Measurements from ENCODE around the gene FUT6.
A peak's percentile ranks its signal among the peaks of the same experiment; 100 is the strongest.

The FUT6 gene

DNA sequence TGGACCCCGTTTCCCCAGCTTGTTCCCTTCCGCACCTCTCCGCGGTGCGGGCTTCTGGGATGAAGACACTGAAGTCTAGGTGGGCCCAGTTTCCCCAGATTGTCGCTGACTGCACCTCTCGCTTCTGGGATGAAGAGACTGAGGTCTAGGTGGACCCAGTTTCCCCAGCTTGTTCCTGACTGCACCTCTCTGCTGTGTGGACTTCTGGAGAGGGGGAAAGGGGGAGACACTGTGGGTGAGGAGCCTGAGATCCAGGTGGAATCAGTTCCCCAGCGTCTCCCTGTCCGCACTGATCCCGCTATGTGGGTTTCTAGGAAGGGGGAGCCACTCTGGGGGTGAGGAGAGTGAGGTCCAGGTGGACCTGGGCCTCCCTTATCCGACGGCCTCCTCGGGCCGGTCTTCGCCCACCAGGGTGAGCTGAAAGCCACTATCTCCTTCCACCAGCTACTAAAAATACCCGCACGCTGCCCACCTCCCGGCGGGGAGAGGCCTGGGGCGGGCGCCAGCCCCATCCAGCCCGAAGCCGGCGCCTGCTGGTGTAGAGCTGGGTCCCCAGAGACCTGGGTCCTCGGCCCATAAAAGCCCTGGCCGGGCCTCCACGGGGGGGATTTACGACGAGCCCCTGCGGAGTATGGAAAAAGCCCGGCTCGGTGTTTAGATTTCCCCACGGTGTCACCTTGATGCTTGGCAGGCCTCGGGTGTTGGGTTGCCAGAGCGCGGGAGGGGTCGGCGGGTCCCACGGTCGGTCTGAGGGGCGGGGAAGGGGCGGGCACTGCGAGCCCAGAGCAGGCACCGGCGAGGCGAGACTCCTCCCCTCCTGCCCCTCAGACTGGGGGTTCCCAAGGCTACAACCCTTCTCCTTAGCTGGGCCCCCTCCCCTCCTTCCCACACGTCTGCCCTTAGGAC is 10.6 kb downstream of the FUT6 start:
- Histone ChIP-seq H3K36me3 (ENCODE audit: insufficient read depth, low read length) (no peaks in the 10 kb centered on the region), H2AFZ (ENCODE audit: low read length) (peak overlapping the region; percentile 70; the same call in 1 of the 2 replicates), H3K79me2 (ENCODE audit: insufficient read depth, low read length) (no peaks in the 10 kb centered on the region), H3K4me2 (ENCODE audit: low read depth, low read length, poor library complexity, severe bottlenecking) (peak overlapping the region; percentile 26), H3K27me3 (ENCODE audit: insufficient read depth, low read length, poor library complexity, severe bottlenecking) (no peaks in the 10 kb centered on the region), H3K9ac (ENCODE audit: low read depth, low read length, poor library complexity, severe bottlenecking) (no peak overlapping the region), H3K4me1 (ENCODE audit: insufficient read depth, low read length, poor library complexity, severe bottlenecking) (peaks cover 10% of the 10 kb centered on the region), H3K9me2 (replicated peaks; ENCODE audit: low read depth, low read length) (no peaks in the 10 kb centered on the region), H3K9me3 (ENCODE audit: insufficient read depth, low read depth, low read length) (no peaks in the 10 kb centered on the region), H3K4me3 (ENCODE audit: low read length, poor library complexity, severe bottlenecking) (no peak overlapping the region), H3F3A (ENCODE audit: low read depth) (no peaks in the 10 kb centered on the region), H4K20me1 (ENCODE audit: insufficient read depth, low read length, poor library complexity, severe bottlenecking) (no peaks in the 10 kb centered on the region)
- TF ChIP-seq, protein P1, sequence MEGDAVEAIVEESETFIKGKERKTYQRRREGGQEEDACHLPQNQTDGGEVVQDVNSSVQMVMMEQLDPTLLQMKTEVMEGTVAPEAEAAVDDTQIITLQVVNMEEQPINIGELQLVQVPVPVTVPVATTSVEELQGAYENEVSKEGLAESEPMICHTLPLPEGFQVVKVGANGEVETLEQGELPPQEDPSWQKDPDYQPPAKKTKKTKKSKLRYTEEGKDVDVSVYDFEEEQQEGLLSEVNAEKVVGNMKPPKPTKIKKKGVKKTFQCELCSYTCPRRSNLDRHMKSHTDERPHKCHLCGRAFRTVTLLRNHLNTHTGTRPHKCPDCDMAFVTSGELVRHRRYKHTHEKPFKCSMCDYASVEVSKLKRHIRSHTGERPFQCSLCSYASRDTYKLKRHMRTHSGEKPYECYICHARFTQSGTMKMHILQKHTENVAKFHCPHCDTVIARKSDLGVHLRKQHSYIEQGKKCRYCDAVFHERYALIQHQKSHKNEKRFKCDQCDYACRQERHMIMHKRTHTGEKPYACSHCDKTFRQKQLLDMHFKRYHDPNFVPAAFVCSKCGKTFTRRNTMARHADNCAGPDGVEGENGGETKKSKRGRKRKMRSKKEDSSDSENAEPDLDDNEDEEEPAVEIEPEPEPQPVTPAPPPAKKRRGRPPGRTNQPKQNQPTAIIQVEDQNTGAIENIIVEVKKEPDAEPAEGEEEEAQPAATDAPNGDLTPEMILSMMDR (conservative IDR thresholded peaks at IDR 0.05; ENCODE audit: low read length), result no peak
- TF ChIP-seq EZH2phosphoT487 (IDR thresholded peaks at IDR 0.05; ENCODE audit: borderline replicate concordance), result no peak

DNA sequence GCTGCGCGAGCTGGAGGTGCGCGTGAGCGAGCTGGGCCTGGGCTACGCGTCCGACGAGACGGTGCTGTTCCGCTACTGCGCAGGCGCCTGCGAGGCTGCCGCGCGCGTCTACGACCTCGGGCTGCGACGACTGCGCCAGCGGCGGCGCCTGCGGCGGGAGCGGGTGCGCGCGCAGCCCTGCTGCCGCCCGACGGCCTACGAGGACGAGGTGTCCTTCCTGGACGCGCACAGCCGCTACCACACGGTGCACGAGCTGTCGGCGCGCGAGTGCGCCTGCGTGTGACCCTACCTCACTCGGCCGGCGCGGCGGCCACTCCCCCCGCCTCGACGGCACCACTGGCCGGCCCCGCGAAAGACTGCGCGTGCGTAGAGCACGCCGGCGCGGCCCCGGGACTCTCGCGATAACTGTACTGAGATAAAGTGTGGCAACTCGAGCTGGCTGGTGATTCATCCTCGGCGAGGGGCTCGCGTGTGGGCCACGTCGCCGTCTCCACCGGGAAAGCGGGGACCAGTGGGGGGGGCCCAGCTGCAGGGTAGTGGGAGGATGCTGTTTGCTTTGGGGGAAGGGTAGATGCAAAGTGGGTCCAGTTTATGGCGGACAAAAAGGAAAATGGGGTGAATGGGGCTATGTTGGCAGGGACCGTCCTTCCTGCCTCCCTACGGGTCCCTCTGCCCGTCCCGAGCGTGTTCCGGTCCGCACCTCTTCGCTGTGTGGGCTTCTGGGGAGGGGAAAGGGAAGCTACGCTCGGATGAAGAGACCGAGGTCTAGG is 11.4 kb downstream of the FUT6 start:
- H3K4me3 ChIP-seq (ENCODE audit: low read length, poor library complexity, severe bottlenecking), result no peak overlapping the region
- no peak overlapping the region for H3K4me2 ChIP-seq (ENCODE audit: low read depth, low read length, poor library complexity, severe bottlenecking)
- H3F3A ChIP-seq (ENCODE audit: low read depth), result no peaks in the 10 kb centered on the region
- H4K20me1 ChIP-seq (ENCODE audit: insufficient read depth, low read length, poor library complexity, severe bottlenecking), result no peaks in the 10 kb centered on the region
- no peak overlapping the region for H2AFZ ChIP-seq (ENCODE audit: low read length)
- no peak overlapping the region for H3K9ac ChIP-seq (ENCODE audit: low read depth, low read length, poor library complexity, severe bottlenecking)
- no peak for TF ChIP-seq EZH2phosphoT487 (IDR thresholded peaks at IDR 0.05; ENCODE audit: borderline replicate concordance)
- TF ChIP-seq, protein P1 (conservative IDR thresholded peaks at IDR 0.05; ENCODE audit: low read length), result no peak
- no peaks in the 10 kb centered on the region for H3K79me2 ChIP-seq (ENCODE audit: insufficient read depth, low read length)
- H3K4me1 ChIP-seq (ENCODE audit: insufficient read depth, low read length, poor library complexity, severe bottlenecking), result peaks cover 10% of the 10 kb centered on the region
- no peaks in the 10 kb centered on the region for H3K36me3 ChIP-seq (ENCODE audit: insufficient read depth, low read length)
- no peaks in the 10 kb centered on the region for H3K9me3 ChIP-seq (ENCODE audit: insufficient read depth, low read depth, low read length)
- H3K9me2 ChIP-seq (replicated peaks; ENCODE audit: low read depth, low read length), result no peaks in the 10 kb centered on the region
- no peaks in the 10 kb centered on the region for H3K27me3 ChIP-seq (ENCODE audit: insufficient read depth, low read length, poor library complexity, severe bottlenecking)

DNA sequence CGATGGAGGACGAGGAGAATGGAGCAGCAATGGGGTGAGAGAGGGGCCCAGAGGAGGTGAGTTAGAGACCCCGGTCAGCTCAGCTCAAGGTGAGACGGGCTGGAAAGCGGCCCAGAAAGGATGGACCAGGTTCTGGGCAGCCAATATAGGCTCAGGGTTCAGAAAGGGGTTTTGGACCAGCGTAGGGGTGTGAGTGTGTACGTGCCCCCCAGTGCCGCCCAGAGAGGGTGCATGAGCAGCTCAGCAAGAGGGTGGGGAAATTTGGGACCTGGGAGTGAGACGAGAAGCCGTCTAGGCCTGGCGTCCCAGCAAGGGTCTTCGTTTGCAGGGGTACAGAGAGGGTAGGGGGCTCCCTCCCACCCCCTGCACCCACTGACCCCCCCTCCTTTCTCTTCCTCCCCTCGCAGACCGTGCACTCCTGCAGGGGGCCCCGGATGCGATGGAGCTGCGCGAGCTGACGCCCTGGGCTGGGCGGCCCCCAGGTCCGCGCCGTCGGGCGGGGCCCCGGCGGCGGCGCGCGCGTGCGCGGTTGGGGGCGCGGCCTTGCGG is 12.1 kb downstream of the FUT6 start:
- H3K4me3 ChIP-seq (ENCODE audit: low read length, poor library complexity, severe bottlenecking), result no peak overlapping the region
- no peak overlapping the region for H2AFZ ChIP-seq (ENCODE audit: low read length)

More for the DNA sequence above, 12.1 kb downstream of the FUT6 start:
- TF ChIP-seq, protein P1 (conservative IDR thresholded peaks at IDR 0.05; ENCODE audit: low read length), result no peak
- TF ChIP-seq EZH2phosphoT487 (IDR thresholded peaks at IDR 0.05; ENCODE audit: borderline replicate concordance), result no peak
- no peaks in the 10 kb centered on the region for H4K20me1 ChIP-seq (ENCODE audit: insufficient read depth, low read length, poor library complexity, severe bottlenecking)
- H3K27me3 ChIP-seq (ENCODE audit: insufficient read depth, low read length, poor library complexity, severe bottlenecking), result no peaks in the 10 kb centered on the region
- no peak overlapping the region for H3K9ac ChIP-seq (ENCODE audit: low read depth, low read length, poor library complexity, severe bottlenecking)
- H3K79me2 ChIP-seq (ENCODE audit: insufficient read depth, low read length), result no peaks in the 10 kb centered on the region
- no peaks in the 10 kb centered on the region for H3K9me3 ChIP-seq (ENCODE audit: insufficient read depth, low read depth, low read length)
- H3F3A ChIP-seq (ENCODE audit: low read depth), result no peaks in the 10 kb centered on the region
- H3K9me2 ChIP-seq (replicated peaks; ENCODE audit: low read depth, low read length), result no peaks in the 10 kb centered on the region
- H3K4me2 ChIP-seq (ENCODE audit: low read depth, low read length, poor library complexity, severe bottlenecking), result peak overlapping the region; percentile 64
- H3K36me3 ChIP-seq (ENCODE audit: insufficient read depth, low read length), result no peaks in the 10 kb centered on the region
- H3K4me1 ChIP-seq (ENCODE audit: insufficient read depth, low read length, poor library complexity, severe bottlenecking), result peaks cover 10% of the 10 kb centered on the region

All from Loucy (cell line).